GM21529 (cell line): Measurements from ENCODE around the gene MYH9.

Experiments used
- ATAC-seq: cut with Tn5 transposase; IDR thresholded peaks from one replicate; pipeline ENCODE4 v1.9.1; 2021; ENCODE audit not compliant: unreplicated experiment

The MYH9 gene

DNA sequence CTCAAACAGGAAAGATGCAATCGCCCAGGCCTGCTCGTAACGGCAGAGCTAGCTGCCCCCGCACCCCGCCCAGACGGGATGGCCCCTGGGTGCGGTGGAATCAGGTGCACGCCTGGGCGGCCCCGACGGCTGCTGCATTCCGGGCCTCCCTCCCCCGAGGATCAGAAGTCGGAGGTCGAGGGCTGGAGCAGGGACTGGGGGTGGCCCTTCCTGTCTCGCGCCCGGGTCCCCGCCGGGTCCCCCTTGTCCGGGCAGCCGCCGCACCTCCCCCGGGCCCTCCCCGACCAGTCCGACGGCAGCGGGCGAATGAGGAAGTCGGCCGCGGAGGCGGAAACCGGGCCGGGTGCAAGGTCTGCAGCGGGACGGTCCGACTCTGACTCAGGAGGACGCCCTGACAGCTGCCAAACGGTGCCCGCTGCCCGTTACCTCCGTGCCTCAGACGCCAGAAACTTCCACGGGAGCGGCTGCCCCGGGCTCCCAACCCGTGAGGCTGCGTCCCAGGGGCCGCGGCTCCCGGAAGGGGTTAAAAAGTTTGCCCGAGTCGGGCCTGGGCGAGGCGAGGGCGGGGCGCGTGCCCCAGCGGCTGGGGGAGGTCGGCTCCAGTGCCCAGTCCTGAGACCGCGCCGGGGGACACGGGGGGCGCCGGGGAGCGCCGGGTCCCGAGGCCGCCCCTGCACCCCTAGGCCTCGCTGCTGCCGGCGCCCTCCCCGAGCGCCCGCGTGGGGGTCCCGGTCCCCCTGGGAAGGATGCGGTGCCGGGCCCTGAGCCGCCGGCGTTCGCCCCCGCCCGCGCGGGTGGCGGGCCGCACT lies 663 bp downstream of the MYH9 start:
- ATAC-seq: no peak

GRCh38 chr22:36386351-36386899 lies 1.3 kb downstream of the MYH9 start:
- ATAC-seq: peak; percentile 28

DNA sequence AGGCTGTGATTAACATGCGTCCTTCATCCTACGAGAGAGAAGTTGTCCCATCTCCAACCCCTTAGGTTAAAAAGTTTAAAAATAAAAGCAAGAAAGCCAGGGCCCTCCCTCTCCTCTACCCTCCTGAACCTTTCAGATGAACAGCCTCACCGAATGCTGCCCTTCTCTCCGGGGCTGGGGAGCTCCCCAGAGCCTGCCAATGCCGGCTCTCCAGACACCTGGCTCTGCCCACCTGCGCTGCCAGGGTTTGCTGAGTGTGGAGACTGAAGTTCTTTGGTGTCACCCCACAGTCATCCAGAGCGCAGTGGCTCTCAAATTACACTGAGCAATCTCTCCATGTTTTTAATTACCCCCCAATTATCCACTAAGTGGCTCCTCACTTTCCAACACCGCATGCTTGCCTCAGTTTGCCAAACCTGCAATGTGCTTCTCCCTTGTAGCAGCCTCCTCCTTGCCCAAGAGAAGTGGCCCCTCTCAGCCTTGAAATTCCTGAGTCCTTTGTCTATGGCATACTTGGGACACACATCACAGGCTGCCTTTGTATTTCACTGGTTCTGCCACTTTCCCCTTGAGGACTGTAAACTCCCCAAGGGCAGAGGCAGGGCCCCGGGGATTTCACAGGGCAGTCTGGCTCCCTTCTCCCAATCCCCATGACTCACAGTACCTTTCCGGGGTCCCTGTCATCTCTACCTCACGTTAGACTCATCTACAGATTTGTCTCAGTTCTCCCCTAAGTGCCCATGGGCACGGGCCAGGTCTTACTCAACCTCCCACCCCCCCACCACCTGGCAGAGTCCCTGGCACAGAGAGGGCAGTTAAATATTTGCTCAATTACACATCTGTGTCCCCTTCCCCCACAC lies 2.0 kb downstream of the MYH9 start:
- ATAC-seq: no peak

GRCh38 chr22:36384766-36385481 lies 2.8 kb downstream of the MYH9 start:
- no peak for ATAC-seq

- peak; percentile 17 for ATAC-seq
Observed at GRCh38 chr22:36383110-36383581, 4.6 kb downstream of the MYH9 start.

DNA sequence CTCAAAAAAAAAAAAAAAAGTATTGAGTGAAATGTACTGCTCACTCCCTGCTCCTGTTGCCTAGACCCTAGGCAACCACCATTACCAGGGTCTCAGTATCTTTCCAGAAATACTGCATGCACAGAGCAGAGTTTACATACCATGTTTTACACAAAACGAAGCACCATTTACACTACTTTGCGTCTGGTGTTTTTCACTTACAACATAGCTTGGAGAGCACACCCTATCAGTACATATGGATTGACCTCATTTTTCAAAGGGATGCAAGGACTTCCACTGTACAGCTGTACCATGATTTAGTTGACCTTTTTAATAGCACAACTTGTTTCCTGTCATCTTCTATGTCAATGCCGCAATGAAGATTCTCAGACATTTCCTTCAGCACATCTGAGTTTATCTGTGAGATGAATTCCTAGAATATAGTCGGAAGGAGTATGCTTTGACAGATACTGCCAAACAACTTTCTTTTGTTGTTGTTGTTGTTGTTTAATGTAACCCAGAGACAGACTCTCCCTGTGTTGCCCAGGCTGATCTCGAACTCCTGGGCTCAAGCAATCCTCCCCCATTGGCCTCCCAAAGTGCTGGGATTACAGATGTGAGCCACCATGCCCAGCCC lies 6.1 kb downstream of the MYH9 start:
- ATAC-seq: no peak

DNA sequence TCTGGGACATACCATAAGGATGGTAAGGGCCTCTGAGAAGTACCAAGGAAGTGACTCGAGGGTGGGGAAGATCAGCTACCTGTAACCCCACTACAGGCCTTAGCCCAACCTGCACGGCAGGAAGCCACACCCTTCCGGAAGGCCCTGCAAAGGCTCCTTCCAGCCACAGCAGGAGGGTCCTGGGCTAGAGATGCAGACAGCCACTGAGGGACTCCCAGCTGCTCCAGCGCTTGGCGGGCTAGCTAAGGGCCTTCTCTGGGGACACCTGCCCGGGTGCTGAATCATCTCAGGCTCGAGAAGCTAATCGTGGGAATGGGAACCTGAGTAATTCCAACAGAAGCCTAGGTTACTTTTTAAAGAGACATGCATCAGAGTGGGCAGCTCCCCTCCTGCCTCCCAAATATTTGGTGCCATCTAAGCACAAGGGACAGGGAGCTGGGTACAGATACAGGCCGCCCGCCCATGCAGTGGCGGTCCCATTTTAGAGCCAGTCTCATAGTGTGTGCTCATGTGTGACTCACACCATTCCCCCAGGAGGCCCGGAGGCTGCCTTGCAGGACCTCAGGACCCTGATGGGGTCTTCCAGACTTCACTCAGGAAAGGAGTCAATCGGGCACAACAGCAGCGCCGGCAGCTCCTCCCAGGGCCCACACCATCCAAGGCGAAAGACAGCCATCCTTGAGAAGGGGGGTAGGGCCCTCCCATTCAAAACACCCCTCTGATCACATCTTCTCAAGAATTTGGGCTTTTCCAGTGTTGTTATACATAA lies 8.0 kb downstream of the MYH9 start:
- no peak for ATAC-seq

GRCh38 chr22:36378869-36379217 lies 8.9 kb downstream of the MYH9 start:
- ATAC-seq: no peak

DNA sequence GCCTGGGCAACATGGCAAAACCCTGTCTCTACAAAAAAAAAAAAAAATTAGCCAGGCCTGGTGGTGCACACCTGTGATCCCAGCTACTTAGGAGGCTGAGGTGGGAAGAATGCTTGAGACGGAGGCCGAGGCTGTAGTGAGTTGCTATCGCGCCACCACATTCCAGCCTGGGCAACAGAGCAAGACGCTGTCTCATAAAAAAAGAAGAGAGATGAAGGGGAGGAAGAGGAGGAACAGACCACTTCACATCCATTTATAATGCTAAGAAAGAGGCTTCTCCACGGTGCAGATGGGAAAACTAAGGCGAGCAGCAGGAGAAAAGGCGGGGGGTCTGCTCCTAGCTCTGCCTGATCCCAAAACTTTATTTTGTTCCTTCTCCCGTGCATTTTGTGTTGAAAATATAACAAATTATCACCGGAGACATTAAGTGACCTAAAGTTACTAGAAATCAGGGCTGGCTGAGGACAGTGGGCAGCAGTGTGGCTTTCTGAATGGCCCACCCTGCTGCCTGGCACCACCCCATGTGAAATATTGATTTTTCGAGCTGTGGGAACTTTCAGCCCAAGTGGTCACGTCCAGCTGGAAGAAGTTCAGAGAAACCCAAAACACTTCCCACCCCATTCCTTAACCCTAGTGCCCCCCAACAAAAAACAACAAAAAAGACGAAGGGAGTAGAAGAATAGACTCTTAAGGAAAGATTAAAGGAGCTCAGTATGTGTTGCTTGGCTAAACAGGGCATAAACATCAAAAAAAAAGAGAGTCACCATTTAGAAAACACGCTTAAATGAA lies 9.5 kb downstream of the MYH9 start:
- ATAC-seq: no peak

DNA sequence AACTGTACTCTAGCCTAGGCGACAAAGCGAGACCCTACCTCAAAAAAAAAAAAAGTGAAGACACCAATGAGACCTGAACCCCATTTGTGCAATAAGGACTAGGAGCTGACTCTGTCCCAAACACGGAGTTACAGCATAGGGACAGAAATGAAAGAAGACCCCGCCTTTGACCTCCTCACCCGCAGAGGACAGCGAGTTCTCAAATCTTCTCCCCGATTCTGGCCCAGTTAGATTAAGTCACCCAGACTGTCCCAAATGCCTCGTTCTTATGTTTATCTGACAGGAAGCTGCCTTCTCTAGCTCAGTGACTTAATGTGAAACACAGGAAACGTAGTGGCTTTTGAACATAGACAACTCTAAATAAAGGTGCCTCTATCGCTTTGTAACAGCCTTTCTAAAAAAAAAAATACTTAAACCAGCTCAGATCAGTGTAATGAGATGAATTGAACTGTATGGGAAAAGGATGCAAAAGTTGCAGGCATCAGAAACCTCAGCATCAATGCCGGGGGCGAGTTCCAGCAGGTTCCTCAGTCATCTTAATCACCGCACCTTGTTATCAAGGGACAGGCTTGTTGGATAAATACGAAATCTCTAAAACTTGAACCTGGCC lies 10.6 kb downstream of the MYH9 start:
- no peak for ATAC-seq

- no peak for ATAC-seq
Observed at GRCh38 chr22:36376265-36376664, 11.5 kb downstream of the MYH9 start.

DNA sequence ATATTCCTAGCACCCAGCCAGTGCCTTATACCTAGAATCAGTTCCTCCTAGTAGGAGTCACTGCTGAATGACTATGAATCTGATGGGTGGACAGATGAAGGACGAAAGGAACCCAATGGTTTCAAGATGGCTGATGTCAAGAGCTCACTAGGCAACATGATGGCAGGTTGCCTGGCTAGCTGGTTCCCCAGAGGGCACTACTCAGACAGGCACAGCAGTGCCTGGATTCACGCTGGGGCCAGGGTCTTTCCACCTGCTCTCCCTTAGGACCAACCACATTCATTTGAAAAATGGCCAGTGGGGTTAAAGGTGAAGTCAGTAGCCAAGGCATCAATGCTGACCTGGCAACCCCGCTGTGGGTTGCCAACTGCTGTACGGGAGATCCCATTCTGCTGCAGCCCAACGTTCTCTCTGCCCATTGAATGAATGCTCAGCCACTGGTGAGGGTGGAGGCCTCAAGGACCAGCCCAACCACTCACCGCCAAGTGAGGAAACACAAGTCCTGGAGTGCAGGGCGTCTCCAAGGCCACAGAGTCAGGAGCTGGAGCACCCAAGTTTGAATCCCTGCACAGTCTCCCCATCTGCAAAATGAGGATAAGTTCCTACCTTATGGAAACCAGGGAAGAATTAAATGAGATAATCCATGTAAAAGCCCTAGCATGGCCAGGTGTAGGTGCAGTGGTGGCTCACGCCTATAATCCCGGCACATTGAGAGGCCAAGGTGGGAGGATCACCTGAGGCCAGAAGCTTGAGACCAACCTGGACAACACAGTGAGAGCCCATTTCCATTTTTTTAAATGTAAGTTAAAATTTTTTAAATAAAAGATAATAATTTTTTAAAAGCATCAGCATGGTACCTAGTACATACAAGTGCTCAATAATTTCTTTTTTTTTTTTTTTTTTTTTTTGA lies 12.4 kb downstream of the MYH9 start:
- ATAC-seq: no peak

- ATAC-seq: no peak
Observed at GRCh38 chr22:36374603-36375024, 13.2 kb downstream of the MYH9 start.

- ATAC-seq: no peak
Observed at GRCh38 chr22:36373258-36373579, 14.5 kb downstream of the MYH9 start.

DNA sequence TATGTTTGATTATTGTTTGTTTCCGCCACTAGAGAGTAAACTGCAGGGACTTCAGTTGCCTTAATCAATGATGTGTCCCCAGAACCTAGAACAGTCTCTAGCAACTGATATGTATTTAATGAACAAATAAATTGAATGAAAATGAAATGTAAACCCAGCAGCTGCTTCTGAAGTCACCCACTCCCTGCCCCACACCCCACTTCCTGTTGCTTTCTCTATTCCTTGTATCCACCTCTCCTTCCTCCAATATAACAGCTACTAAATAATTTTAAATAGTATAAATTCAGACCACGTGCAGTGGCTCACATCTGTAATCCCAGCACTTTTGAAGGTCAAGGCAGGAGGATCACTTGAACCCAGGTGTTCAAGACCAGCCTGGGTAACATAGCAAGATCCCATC lies 15.8 kb downstream of the MYH9 start:
- no peak for ATAC-seq

GRCh38 chr22:36369922-36370791 lies 17.6 kb downstream of the MYH9 start:
- no peak for ATAC-seq
